ENCODE measurements around the gene PARVA.

DNA sequence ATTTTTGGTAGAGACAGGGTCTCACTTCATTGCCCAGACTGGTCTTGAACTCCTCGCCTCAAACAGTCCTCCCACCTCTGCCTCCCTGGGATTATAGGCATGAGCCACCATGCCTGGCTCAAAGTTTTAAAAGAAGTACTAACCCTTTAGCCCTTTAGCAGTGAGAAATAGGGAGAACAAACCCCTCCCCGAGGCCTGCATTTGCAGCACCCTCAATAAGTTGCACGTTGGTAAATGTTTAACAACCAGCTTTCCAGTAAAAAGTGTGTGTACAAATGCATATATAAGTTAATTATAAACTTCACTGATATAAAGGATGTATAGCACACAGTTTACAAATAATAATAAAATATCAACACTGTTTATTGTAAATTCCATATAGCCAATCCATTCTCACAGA lies 51.8 kb downstream of the PARVA start:
- TF ChIP-seq POLR2A (IDR thresholded peaks at IDR 0.05; ENCODE audit: low read depth, low read length) = no peak
- TF ChIP-seq POLR2AphosphoS5 (IDR thresholded peaks at IDR 0.05; ENCODE audit: low read depth, low read length) = no peak

Data from GM12891 (cell line).